Measurements from ENCODE around the gene SLCO3A1. TPM values are rescaled to one million over a fixed set of nuclear protein-coding genes. Genes with fewer than 3 reads are reported as not detected.

SLCO3A1 gene
- total RNA-seq, 1 experiment from 2014 or later = not detected

- H3K4me3 Mint-ChIP-seq (ENCODE audit: unreplicated experiment) = no peak overlapping the region
- intact Hi-C loops (cut with micrococcal nuclease; ENCODE audit: unreplicated experiment) = no loop called here
- no peak for DNase-seq
- Histone ChIP-seq H3K4me1 (no peaks in the 10 kb centered on the region), H3K36me3 (ENCODE audit: control insufficient read depth, insufficient read depth, low read length) (no peaks in the 10 kb centered on the region), H3K27me3 (replicated peaks; ENCODE audit: control insufficient read depth, insufficient read depth, low read length) (no peaks in the 10 kb centered on the region; the same call in 1 of the 2 replicates), H3K9me3 (no peaks in the 10 kb centered on the region), H3K4me3 (ENCODE audit: low read depth, low read length) (no peak overlapping the region)
- H3K36me3 Mint-ChIP-seq (ENCODE audit: insufficient read depth, unreplicated experiment) = no peaks in the 10 kb centered on the region
- H3K27me3 Mint-ChIP-seq (ENCODE audit: insufficient read depth, unreplicated experiment) = peaks cover 8% of the 10 kb centered on the region
- no peak overlapping the region for H3K27ac Mint-ChIP-seq (ENCODE audit: unreplicated experiment)
- H3K9me3 Mint-ChIP-seq (ENCODE audit: unreplicated experiment) = no peaks in the 10 kb centered on the region
- no peak for TF ChIP-seq CTCF (IDR thresholded peaks at IDR 0.05; ENCODE audit: insufficient read depth in 1 of 2, low read depth in 1 of 2, low read length in 1 of 2, severe bottlenecking in 1 of 2, unreplicated experiment in 1 of 2)
- H3K4me1 Mint-ChIP-seq (ENCODE audit: low read depth, unreplicated experiment) = no peaks in the 10 kb centered on the region
- ChIA-PET POLR2A (no interaction called here), CTCF (interaction anchor here (0.6 kb wide), 1 partner anchor 661 kb away, joined by 6 read pairs; no protein-coding TSS in a partner anchor)
- no TSS peak for BruUV-seq (replicated peaks)
Observed at GRCh38 chr15:91866971-91867372, 13.5 kb downstream of the SLCO3A1 start.

DNA sequence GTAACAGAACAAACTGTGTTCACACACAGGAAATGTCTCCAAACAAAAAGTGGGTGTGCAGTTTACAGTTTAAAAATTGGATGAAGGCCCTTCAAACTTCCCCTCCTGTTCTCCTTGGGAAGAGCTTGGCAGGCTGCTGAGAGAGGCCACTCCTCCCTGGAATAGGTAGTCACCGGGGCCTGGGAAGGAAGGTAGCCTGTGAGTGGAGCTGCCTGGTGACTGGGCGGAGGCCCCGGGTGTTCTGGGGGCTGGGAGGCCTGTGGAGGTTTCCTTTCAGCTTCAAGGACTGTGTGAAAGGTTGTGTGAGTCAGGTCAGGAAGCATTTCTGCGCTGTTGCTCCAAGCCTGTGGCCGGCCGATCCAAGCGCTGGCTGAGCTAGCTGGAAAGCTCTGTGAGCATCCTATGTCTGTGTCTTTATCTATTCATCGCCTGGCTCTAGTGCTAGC is 14.1 kb downstream of the SLCO3A1 start:
- Mint-ChIP-seq H3K9me3 (ENCODE audit: unreplicated experiment) (no peaks in the 10 kb centered on the region), H3K4me1 (ENCODE audit: low read depth, unreplicated experiment) (no peaks in the 10 kb centered on the region), H3K36me3 (ENCODE audit: insufficient read depth, unreplicated experiment) (no peaks in the 10 kb centered on the region), H3K27me3 (ENCODE audit: insufficient read depth, unreplicated experiment) (peaks cover 8% of the 10 kb centered on the region), H3K4me3 (ENCODE audit: unreplicated experiment) (no peak overlapping the region), H3K27ac (ENCODE audit: unreplicated experiment) (no peak overlapping the region)
- no peak for TF ChIP-seq CTCF (IDR thresholded peaks at IDR 0.05; ENCODE audit: insufficient read depth in 1 of 2, low read depth in 1 of 2, low read length in 1 of 2, severe bottlenecking in 1 of 2, unreplicated experiment in 1 of 2)
- BruUV-seq (replicated peaks) = no TSS peak
- Histone ChIP-seq H3K36me3 (ENCODE audit: control insufficient read depth, insufficient read depth, low read length) (no peaks in the 10 kb centered on the region), H3K9me3 (no peaks in the 10 kb centered on the region), H3K4me1 (no peaks in the 10 kb centered on the region), H3K4me3 (ENCODE audit: low read depth, low read length) (no peak overlapping the region), H3K27me3 (replicated peaks; ENCODE audit: control insufficient read depth, insufficient read depth, low read length) (no peaks in the 10 kb centered on the region; the same call in 1 of the 2 replicates)
- DNase-seq = no peak
- intact Hi-C loops (cut with micrococcal nuclease; ENCODE audit: unreplicated experiment) = no loop called here
- CTCF ChIA-PET = no interaction called here
- POLR2A ChIA-PET = no interaction called here

DNA sequence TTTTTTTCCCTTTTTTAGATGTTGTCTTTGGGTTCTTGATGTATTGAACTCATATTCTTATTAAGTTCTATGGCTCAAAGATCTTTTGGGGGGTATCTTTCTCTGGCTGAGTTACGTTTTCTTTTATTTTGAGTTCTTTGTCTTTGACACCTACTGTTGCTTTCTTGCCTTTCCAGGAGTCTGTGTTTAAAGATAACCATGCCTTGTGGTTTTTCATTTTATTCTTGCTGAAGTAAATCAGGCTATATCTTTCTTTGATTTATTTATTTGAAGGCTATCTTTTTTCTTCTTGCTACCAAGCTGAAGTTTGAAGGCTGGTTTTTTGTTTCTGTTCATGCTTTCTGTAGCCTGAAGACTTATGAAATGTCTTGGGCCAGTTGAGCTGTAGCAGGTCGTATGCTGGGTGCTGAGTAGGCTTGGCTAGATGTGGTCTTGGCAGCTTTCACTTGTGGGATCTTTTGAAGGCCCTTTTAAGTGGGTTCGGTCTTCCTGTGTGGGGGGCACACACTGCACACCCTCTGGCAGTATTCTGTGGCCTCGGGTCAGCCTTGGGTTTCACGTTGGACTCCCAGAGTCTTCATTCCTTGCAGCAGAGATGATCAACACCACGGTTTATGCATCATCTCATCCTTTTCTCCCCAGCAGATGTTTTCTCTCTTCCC is 17.5 kb downstream of the SLCO3A1 start:
- Mint-ChIP-seq H3K4me1 (ENCODE audit: low read depth, unreplicated experiment) (no peaks in the 10 kb centered on the region), H3K36me3 (ENCODE audit: insufficient read depth, unreplicated experiment) (no peaks in the 10 kb centered on the region), H3K4me3 (ENCODE audit: unreplicated experiment) (no peak overlapping the region), H3K27ac (ENCODE audit: unreplicated experiment) (no peak overlapping the region), H3K9me3 (ENCODE audit: unreplicated experiment) (no peaks in the 10 kb centered on the region), H3K27me3 (ENCODE audit: insufficient read depth, unreplicated experiment) (peaks cover 5% of the 10 kb centered on the region)
- no peak for TF ChIP-seq CTCF (IDR thresholded peaks at IDR 0.05; ENCODE audit: insufficient read depth in 1 of 2, low read depth in 1 of 2, low read length in 1 of 2, severe bottlenecking in 1 of 2, unreplicated experiment in 1 of 2)
- no peaks in the 10 kb centered on the region for H3K36me3 ChIP-seq (ENCODE audit: control insufficient read depth, insufficient read depth, low read length)
- H3K4me1 ChIP-seq = no peaks in the 10 kb centered on the region
- intact Hi-C loops (cut with micrococcal nuclease; ENCODE audit: unreplicated experiment) = no loop called here
- no peaks in the 10 kb centered on the region for H3K27me3 ChIP-seq (replicated peaks; ENCODE audit: control insufficient read depth, insufficient read depth, low read length)
- CTCF ChIA-PET = no interaction called here
- POLR2A ChIA-PET = no interaction called here
- H3K4me3 ChIP-seq (ENCODE audit: low read depth, low read length) = no peak overlapping the region
- DNase-seq = no peak
- BruUV-seq (replicated peaks) = no TSS peak
- H3K9me3 ChIP-seq = no peaks in the 10 kb centered on the region

All from Caco-2 (cell line).